ENCODE results near the gene ELMO1.

The ELMO1 gene

DNA sequence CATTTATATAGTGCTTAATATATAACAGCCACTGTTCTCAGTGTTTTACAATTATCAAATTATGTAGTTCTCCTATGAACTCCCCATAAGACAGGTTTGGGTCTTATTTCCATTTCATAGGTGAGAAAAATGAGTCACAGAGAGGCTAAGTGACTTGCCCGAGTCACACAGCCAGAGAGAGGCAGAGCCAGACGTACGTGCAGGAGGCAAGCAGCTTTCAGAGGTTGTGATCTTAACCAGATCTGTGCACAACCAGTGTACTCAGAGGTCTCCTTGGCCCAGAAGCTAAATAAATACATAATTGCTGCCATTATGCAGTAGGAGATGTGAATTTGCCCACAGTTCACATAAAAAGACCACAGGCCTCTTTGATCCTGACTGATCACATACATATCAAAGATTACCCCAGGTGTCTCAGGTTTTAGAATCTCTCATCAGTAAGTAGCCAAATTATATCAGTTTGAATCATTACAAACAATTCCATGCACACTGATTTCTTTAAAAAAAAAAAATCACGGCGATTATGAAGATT, 419.7 kb downstream of the ELMO1 start:
- DNase-seq (ENCODE audit: low read depth, low spot score) = no peak

DNA sequence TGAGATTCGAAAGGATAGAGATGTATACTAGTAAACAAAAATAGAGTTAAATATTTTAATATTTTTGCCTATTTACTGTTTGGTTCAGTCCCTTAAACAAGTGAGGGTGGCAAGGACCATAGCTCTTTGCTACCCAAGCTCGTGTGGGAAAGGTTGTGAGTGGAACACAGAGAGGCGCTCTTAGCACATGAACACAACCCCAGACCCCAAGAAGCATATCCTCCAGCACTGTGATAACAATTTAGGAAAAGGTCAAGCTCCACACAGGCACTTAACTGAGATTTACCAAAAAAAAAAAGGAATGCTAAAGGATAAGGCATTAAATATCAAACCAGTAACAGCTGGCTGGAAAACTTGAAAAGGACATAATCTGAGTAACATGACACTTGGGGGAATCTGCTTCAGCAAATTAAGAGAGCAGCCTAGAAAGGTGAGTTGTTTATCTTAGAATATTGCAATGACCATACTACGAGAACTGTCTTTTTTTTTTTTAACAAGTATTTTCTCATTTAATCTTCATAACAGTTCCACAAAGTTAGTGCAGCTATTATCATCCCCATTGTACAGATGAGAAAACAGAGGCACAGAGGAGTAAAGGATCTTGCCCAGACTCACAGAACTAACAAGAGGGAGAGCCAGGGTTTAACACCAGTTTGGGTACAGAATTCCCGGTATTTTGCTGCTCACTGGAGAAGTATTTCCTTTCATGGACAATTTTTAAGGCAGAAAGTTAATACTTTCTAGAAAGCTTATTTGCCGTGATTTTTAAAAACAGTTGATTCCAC, 420.9 kb downstream of the ELMO1 start:
- no peak for DNase-seq (ENCODE audit: low read depth, low spot score)

DNA sequence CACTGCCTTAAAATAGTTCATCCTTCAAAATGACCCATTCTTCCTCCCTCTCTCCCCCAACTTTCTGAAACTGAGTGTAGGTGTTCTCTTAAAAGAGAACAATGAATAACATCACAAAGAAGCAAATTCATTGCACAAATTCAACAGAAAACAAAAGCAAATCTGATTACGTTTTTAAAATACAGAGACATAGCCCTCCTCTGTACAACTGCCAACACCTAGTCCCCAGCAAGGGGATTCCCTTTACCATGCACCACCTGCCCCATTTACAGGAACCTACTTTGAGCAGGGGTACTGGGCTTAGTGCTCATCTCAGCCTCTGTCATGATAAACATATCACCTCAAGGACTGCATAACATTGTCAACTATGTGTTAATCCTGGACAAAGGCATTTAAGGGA, 421.6 kb downstream of the ELMO1 start:
- DNase-seq (ENCODE audit: low read depth, low spot score) = no peak

DNA sequence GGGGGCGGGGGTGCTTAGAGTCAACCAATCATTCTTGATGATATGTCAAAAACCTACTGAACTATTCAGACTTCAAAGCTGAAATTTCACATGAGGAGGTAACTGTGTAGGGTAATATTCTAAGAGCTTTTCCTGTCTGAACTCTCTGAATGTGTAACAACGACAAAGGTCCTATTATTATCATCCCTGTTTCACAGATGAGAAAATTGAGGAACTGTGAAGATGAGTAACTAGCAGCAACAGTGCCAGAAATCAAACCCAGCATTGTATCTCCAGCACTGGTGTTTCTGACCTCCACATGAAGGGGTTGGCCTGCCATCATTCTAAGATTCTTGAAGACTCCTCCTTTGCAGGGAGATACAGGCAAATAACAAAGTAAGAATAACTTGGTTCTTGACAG, 429.7 kb downstream of the ELMO1 start:
- no peak for DNase-seq (ENCODE audit: low read depth, low spot score)

DNA sequence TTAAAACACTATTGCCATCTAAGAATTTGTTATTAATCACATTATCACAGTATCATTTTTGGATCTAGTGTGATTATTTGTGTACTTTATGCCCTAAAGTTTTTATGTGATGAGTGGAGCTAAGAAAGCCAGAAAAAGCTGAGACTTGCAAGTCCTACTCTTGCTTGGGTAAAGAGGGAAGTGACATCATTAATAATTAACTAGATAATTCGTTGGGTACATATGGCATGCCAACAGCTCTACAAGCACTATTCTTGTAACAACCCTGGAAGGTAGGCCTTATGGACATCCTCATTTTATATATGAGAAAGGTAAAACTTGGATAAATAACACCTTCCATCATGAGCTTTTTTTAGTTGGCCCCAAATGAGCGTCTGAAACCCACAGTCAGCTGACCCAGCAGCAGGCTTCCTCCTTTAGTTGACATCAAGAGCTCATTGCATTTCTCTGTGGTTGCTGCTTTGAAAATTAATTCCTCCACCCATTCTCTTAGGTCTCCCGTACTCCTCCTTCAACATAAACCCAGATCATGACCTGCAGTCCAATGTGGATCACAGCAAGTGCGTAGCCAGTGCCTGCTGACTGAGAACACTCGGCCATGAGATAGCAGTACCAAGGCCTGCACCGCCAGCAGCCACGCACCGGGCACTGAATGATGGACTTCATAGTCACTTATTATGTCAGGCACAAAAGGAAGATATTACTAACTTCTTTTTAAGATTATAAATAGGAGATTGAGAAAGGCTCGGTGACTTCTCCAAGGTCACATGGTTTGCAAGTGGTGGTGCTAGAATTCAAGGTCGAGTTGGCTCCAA, 432.4 kb downstream of the ELMO1 start:
- DNase-seq (ENCODE audit: low read depth, low spot score) = no peak

DNA sequence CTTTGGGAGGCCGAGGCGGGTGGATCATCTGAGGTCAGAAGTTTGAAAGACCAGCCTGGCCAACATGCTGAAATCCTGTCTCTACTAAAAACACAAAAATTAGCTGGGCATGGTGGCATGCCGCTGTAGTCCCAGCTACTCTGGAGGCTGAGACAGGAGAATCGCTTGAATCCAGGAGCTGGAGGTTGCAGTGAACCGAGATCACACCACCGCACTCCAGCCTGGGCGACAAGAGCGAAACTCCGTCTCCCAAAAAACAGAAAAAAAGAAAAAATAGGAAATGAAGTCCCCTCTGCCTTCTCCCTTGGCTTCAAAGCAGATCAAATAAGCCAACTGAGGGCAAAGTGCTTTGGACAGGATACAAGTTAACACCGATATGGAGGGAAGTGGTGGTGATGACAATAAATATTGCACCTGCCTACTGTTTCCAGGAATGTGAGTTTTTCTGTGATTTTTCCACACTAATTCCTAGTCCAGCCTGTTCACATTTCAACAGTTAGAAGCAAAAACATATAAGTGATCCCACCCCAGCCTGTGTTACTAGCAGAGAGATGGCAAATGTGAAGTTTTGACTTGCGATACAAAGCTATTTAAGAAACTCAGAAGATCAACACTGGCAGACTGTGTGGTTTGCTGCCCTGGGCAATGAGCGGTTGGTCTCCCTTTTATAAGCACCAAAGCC, 433.2 kb downstream of the ELMO1 start:
- DNase-seq (ENCODE audit: low read depth, low spot score) = no peak

DNA sequence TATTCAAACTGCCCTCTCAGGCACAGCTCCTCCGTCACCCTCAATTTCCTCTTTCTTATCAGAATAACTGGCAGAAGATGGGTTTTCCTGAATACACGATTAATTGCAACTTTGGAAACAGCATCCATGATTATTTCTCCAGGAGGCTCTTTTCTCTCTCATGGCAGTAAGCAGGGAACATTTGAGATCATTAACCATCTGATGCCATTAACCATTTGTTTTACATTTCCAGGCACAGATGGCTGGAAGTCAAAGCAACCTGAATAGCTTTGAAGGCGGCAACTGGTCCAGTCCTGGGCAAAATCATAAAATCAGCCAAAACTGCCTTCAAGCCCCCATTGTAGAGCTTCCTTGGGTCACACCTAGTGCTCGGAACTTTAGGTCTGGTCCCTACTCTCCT, 434.9 kb downstream of the ELMO1 start:
- DNase-seq (ENCODE audit: low read depth, low spot score) = no peak

DNA sequence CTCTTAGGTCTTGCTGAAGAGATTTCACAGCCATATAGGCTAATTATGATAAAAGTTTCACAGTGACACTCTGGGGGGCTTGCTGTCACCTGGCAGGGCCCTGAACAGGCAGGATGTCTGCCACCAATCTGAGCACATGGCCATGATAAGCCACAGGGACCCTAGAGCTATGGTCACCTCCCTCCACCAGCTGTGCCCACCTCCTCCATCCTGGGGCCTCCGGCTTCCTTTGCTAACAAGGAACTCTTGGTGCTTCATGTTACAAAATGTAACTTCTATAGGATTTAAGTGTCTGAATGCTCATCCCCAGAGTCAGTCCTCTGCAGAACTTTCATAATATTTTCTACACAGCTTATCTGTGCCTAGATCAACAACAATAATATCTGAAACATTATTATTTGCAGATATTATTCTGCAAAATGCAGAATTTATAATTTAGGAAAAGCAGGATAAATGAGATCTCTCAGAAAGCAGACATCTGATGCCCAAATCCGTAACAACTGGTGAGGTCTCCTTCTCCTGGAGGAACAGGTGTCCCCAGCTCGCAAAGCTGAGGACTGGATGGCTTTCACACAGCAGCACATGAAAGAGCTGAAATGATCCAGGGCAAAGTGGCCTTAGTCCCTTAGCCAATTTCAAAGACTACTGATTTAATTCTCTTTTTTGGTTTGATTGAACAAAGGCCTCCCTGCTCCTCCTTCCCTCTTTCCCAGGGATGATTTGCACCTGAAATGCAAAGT, 437.3 kb downstream of the ELMO1 start:
- no peak for DNase-seq (ENCODE audit: low read depth, low spot score)

DNA sequence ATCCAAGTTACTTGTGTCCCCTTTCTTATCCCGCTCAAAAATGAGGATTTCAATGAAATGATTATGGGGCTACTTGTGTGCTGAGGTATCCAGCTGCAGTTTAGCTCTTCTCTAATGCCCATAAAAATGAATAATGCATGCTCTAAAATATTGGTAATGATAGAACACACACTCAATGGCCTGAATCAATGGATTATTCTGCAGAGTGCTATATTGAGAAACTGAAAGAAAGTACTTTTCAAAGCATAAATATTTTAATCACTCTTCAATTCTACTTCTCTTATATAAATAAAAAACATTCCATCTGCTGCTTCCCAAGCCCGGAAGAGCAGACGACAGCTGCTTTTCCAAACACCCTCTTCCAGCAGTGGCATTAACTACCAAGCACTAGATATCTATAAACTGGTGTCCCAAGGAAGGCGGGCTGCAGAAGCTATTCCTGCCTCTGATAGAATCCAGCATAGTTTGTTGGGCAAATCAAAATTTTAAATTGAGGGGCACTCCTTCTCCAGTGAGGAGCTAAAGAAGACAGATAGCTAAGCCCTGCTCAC, 439.5 kb downstream of the ELMO1 start:
- DNase-seq (ENCODE audit: low read depth, low spot score) = no peak

DNA sequence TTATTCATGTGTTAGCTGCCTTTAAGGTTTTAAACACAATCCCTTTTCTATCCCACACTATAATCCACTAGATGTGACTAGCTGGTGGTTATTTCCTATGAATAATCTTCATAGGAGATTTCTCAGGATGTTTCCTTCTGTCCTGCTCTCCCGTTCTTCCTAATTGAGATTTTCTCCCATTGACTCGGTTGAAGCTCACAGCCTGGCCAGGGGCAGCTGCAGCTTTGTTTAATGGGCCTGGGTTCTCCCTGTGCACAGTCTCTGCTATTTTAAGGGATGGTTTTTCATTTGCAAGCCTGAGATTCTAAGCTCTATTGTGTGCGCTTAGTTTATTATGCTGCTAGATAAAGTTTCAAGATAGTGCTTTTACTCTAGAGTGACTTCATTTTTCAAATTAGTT, 441.0 kb downstream of the ELMO1 start:
- no peak for DNase-seq (ENCODE audit: low read depth, low spot score)

DNA sequence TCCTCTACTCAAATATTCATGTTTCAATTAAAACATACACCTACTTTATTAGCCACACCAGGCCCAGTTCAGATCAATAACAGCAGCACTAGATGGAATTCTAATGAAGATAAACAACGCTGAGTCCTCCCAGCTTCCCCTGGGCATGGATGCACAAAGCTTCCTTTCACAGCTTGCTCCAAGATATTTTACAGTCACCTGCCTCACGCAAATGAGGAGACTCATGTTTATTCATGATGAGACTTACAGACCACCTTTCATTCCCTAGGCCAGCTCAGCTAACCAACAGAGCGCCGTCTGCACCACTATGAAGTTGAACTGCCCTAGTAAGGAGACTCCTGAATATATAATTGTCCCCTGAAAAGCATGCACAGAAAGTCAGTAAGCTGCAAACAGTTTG, 441.4 kb downstream of the ELMO1 start:
- DNase-seq (ENCODE audit: low read depth, low spot score) = no peak

DNA sequence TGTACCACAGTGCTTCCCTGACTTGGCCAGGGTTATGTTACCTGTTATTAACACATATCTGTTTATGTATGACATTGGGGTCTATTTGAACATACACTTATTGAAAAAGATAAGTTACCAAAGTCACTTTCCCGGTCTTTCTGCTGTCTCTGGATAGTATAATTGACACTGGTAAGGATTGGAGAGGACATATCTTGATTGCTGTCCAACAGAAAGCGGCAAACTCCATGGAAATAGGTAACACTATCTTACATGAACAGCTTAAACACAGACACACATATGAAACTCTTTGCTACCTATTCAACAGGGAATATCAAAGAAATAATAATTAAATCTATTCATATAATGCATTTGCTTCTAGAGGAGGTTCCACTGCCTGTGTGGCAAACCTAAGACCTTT, 441.9 kb downstream of the ELMO1 start:
- no peak for DNase-seq (ENCODE audit: low read depth, low spot score)

DNA sequence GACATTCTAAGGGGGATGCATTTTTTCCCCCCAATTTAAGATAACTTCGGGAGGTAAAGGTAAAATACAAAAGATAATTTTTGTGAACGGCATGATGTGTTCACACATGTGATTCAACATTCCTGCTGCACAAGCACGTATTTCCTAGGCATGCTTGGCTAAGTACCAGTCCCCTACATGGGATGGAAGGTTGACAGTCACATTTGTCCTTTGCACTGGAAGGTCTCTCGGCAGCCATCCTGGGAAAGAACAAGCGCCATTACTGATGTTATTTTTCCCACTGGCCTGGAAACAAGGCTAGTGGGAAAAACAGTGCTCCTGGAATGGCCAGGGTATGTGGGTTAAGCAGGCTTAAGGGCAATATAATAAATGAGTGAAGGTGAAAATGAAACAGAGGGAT, 448.2 kb downstream of the ELMO1 start:
- DNase-seq (ENCODE audit: low read depth, low spot score) = no peak

DNA sequence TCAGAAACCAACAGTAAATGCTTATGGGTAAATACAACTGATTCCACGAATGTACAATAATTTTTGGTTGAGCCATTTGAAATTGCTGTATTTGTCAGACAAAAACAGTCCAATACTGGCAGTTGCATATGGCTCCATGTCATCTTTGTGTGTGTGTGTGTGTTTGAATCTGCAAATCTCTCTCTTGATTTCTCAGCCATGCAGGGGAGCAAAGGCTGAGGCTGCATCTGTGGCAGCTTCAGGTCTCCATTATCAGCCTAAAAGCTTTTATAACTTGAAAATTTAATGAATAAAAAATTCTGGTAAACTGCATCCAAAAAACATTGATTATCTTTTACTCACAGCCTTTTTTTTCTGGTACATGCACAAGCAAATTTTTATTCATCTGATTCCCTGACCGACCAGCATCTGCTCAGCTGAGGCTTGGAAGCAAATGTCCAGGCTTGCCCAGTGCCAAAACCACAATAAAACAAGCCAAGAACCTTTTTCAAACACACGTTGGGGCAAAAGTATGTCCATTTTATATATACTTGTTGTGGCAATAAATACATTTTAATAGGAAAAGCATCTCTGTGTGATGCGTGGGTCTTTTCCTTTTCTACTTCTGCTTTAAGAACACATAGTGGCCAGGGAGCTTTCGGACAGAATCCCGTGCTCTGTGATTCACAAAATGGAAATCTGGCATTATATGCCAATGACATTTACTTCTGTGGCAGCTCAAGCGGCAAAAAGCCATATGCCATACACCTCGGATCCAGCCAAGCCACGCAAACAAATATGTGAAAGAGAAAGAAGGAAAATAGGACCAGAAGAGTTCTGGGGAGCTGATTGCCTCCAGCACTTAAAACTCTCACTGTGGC, 448.8 kb downstream of the ELMO1 start:
- DNase-seq (ENCODE audit: low read depth, low spot score) = no peak

DNA sequence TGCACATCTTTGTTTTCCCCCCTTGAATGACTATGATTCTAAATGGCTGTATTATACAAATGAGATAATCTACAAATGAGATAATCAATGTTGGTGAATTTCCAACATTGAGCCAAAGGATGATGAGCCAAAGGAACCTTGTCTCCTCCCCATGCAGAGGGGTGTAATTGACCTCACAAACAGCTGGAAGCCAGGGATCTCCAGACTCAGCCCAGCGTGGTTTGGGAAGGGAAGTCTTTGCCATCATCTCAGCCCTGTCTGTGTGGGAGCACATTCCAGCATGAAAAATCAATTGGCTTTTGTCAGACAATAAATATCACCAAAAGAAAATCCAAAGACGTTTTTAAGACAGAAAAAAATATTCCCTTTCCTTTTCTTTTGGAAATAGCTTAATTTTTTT, 452.9 kb downstream of the ELMO1 start:
- DNase-seq (ENCODE audit: low read depth, low spot score) = no peak

DNA sequence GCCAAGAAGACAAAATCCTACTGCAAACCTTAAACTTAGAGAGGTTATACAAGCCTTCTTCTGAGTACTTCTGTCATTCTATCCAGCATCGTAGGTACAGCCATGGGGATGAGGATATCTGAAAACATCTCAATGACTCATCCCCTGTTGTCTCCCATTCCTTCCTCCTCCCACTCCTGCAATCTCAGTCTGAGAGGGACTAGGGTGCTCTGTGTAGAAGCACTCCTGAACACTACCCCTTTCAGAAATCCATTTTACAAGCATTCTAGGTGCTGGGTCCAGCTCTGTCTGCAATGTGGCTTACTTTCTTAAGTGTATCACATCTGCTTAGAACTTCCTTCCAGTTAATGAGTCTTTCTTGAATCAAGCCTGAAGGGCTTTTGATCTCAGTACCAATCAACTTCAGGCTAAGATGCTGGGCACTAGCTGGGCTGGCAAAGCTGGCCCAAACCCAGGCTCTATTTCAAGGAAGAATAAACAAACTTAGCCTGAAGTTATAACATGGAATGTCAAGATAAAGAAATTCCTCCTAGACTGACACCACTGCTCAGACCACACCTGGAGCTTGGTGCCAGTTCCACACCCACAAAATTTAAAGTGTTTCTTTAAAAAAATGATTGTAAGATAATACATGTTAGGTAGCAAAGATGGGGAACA, 454.1 kb downstream of the ELMO1 start:
- DNase-seq (ENCODE audit: low read depth, low spot score) = no peak

DNA sequence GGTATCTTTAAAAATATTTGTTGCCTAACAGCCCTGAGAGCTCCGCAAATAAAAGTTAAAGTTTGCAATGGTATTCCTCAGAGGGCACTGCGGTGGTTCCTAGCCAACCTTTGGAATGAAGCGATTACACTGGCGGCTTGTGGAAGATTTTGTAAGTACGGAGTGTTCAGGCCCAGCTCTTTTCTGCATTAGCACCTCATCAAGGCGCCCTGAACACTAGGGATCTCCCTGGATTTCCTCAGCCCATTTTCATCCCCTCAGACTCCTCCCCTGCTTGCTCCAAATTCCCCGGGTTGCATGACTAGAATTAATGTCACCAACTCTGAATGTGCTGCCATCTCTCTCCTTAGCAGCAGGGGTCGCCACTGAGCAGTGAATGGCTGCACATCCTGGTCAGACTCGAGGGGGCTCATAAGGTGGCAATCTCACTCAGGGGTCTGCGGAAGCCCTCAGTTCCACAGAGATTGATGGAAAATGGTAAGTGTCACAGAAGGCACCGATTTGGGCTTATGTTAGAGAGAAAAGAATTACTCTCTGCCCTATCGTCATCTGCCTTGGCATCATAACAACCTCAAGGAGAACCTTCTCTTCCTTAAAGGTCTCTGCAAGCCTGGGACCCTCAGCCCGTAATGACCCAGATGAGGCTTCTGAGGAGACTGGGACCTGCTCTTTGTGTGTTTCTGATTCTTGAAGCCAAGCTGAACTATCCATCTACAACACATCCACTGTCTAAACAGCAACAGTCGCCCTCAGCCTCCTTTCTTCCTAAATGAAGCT, 461.5 kb downstream of the ELMO1 start:
- DNase-seq (ENCODE audit: low read depth, low spot score) = peak; percentile 81

DNA sequence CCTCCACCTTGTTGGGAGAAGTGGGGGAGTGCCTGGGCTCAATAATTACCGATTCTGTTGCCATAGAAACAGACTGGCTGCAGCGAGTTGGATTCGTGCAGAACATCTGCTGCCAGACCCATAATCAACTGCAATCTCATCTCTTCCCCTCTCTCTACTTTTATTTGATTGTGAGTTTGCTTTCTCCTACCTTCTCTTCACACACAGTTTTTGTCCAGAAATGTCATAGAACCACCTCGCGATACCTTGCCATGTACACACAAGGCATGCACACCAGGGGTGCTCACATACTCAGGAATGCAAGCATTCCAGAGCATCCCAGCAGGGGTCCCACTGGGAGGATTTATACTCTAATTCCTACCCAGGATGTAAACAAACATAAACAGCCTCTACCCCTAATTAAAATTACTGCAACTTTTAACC, 462.1 kb downstream of the ELMO1 start:
- peak; percentile 73 for DNase-seq (ENCODE audit: low read depth, low spot score)

DNA sequence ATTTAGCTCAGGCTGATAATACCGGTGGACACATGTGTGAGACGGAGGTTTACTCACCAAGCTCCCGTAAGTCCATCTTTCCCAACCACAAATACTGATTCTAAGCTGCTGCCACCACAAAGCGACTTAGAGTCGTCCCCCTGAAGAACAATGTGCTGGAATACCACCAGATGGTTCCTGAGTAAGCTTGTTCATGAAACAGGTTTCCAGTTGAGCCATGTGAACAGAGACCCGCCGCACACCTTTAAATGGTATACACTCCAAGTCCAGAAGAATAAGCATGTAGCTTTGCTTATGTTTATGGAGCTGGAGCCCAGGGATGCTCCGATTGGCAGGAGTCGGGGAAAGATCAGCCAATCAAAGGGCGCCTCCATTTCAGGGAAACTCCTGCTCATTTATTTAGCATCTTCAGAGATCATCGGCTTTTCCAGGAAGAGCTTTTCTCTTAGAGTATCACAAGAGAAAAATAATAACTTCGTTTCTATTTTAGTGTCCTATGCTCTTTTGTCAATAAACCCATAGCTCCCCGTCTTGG, 462.7 kb downstream of the ELMO1 start:
- no peak for DNase-seq (ENCODE audit: low read depth, low spot score)

All from ELF-1 (cell line).